ENCODE measurements around the gene SH3RF1. TPM values are rescaled to one million over a fixed set of nuclear protein-coding genes. Genes with fewer than 3 reads are reported as not detected.

The SH3RF1 gene
- polyA plus RNA-seq, 1 experiment = 11.0 TPM

DNA sequence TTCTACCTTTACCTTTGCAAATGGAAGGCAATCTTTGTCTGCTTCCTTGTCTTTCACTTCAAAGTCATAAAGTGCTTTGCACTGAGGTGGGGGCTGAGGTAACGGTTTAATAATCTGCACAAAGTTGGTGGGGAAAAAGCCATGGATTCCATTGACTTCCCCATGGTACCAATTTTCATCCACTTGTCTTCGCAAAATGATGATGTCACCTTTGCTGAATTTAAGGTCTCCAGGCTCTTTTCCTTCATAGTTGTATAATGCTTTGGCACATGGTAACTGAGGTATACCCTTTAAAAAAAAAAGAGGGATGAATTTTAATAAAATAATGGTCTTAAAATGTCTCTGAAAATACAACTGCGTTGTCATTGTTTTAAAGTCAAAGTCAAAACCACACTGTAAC is 114.4 kb downstream of the SH3RF1 start:
- POLR2A ChIA-PET = no interaction called here
- Histone ChIP-seq H3K9me3 (ENCODE audit: control insufficient read depth, insufficient read depth, low read length) (no peaks in the 10 kb centered on the region), H3K27me3 (ENCODE audit: control insufficient read depth, insufficient read depth, low read length) (no peaks in the 10 kb centered on the region), H3K4me3 (ENCODE audit: low read depth, low read length) (no peak overlapping the region), H3K27ac (ENCODE audit: low read depth, low read length) (no peak overlapping the region)
- TF ChIP-seq, protein P1, sequence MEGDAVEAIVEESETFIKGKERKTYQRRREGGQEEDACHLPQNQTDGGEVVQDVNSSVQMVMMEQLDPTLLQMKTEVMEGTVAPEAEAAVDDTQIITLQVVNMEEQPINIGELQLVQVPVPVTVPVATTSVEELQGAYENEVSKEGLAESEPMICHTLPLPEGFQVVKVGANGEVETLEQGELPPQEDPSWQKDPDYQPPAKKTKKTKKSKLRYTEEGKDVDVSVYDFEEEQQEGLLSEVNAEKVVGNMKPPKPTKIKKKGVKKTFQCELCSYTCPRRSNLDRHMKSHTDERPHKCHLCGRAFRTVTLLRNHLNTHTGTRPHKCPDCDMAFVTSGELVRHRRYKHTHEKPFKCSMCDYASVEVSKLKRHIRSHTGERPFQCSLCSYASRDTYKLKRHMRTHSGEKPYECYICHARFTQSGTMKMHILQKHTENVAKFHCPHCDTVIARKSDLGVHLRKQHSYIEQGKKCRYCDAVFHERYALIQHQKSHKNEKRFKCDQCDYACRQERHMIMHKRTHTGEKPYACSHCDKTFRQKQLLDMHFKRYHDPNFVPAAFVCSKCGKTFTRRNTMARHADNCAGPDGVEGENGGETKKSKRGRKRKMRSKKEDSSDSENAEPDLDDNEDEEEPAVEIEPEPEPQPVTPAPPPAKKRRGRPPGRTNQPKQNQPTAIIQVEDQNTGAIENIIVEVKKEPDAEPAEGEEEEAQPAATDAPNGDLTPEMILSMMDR (IDR thresholded peaks at IDR 0.05; ENCODE audit: low read depth, low read length) = no peak
- CTCF ChIA-PET = interaction anchor here (1.0 kb wide), 1 partner anchor 113 kb away, joined by 3 read pairs; no protein-coding TSS in a partner anchor
- no peak for DNase-seq (ENCODE audit: low read depth, low spot score)

- no peak overlapping the region for H3K27ac ChIP-seq (ENCODE audit: low read depth, low read length)
- H3K9me3 ChIP-seq (ENCODE audit: control insufficient read depth, insufficient read depth, low read length) = no peaks in the 10 kb centered on the region
- POLR2A ChIA-PET = no interaction called here
- no peaks in the 10 kb centered on the region for H3K27me3 ChIP-seq (ENCODE audit: control insufficient read depth, insufficient read depth, low read length)
- no peak for DNase-seq (ENCODE audit: low read depth, low spot score)
- CTCF ChIA-PET = no interaction called here
- TF ChIP-seq, protein P1 (IDR thresholded peaks at IDR 0.05; ENCODE audit: low read depth, low read length) = no peak
- H3K4me3 ChIP-seq (ENCODE audit: low read depth, low read length) = no peak overlapping the region
Observed at GRCh38 chr4:169154121-169154520, 116.6 kb downstream of the SH3RF1 start.

- POLR2A ChIA-PET = no interaction called here
- Histone ChIP-seq H3K4me3 (ENCODE audit: low read depth, low read length) (no peak overlapping the region), H3K27ac (ENCODE audit: low read depth, low read length) (no peak overlapping the region), H3K27me3 (ENCODE audit: control insufficient read depth, insufficient read depth, low read length) (no peaks in the 10 kb centered on the region), H3K9me3 (ENCODE audit: control insufficient read depth, insufficient read depth, low read length) (no peaks in the 10 kb centered on the region)
- CTCF ChIA-PET = interaction anchor here (0.8 kb wide), 1 partner anchor 10 kb away, joined by 4 read pairs; no protein-coding TSS in a partner anchor
- DNase-seq (ENCODE audit: low read depth, low spot score) = no peak
- TF ChIP-seq, protein P1 (IDR thresholded peaks at IDR 0.05; ENCODE audit: low read depth, low read length) = no peak
Observed at GRCh38 chr4:169153481-169154087, 117.2 kb downstream of the SH3RF1 start.

DNA sequence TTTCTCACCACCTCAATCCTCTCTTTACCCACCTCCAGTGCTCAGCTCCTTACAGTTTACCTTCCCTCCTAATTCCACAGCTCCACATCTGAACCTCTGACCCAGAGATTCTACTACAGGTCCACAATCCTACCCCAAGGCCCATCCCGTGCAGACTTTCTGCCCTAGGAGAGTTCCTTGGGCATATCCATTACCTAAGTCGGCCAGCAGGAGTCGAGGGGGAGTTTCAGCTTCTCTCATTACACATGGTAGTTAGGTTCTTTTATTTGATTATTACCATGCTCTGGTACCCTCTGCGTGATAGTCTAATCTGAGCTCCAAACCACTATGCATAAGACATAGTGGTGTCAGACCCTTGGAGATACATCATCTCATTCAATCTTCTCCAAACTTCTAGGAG is 117.9 kb downstream of the SH3RF1 start:
- Histone ChIP-seq H3K27me3 (ENCODE audit: control insufficient read depth, insufficient read depth, low read length) (no peaks in the 10 kb centered on the region), H3K4me3 (ENCODE audit: low read depth, low read length) (no peak overlapping the region), H3K27ac (ENCODE audit: low read depth, low read length) (no peak overlapping the region), H3K9me3 (ENCODE audit: control insufficient read depth, insufficient read depth, low read length) (no peaks in the 10 kb centered on the region)
- DNase-seq (ENCODE audit: low read depth, low spot score) = no peak
- CTCF ChIA-PET = interaction anchor here (0.8 kb wide), 1 partner anchor 9 kb away, joined by 4 read pairs; no protein-coding TSS in a partner anchor
- POLR2A ChIA-PET = no interaction called here
- TF ChIP-seq, protein P1 (IDR thresholded peaks at IDR 0.05; ENCODE audit: low read depth, low read length) = peak; percentile 31

GRCh38 chr4:169152098-169152497 is 118.7 kb downstream of the SH3RF1 start:
- TF ChIP-seq, protein P1 (IDR thresholded peaks at IDR 0.05; ENCODE audit: low read depth, low read length) = no peak
- ChIA-PET POLR2A (no interaction called here), CTCF (interaction anchor here (1.4 kb wide), 1 partner anchor 333 kb away, joined by 5 read pairs; no protein-coding TSS in a partner anchor)

More at GRCh38 chr4:169152098-169152497, 118.7 kb downstream of the SH3RF1 start:
- H3K27ac ChIP-seq (ENCODE audit: low read depth, low read length) = no peak overlapping the region
- no peak overlapping the region for H3K4me3 ChIP-seq (ENCODE audit: low read depth, low read length)
- no peak for DNase-seq (ENCODE audit: low read depth, low spot score)
- H3K27me3 ChIP-seq (ENCODE audit: control insufficient read depth, insufficient read depth, low read length) = no peaks in the 10 kb centered on the region
- H3K9me3 ChIP-seq (ENCODE audit: control insufficient read depth, insufficient read depth, low read length) = no peaks in the 10 kb centered on the region
